ENCODE data around the gene ATP2C2.

DNA sequence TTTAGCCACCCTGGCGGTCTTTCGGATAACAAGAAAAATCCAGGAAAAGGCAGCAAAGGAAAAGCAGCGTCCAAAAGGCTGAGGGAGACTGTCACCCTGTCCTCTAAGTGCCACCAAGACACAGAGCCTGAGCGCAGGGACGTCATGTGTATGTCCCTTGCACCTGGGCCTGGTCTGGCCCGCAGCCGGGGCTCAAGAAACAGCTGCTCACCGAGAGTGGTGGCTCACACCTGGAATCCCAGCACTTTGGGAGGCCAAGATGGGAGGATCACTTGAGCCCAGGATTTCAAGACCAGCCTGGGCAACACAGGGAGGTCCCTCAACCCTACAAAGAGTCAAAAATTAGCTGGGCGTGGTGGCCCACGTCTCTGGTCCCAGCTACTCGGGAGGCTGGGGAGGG is 145.3 kb downstream of the ATP2C2 start:
- no peak for TF ChIP-seq TSHZ1 (tag by site-specific recombination; IDR thresholded peaks at IDR 0.05; ENCODE audit: borderline replicate concordance)
- TF ChIP-seq, protein P1, sequence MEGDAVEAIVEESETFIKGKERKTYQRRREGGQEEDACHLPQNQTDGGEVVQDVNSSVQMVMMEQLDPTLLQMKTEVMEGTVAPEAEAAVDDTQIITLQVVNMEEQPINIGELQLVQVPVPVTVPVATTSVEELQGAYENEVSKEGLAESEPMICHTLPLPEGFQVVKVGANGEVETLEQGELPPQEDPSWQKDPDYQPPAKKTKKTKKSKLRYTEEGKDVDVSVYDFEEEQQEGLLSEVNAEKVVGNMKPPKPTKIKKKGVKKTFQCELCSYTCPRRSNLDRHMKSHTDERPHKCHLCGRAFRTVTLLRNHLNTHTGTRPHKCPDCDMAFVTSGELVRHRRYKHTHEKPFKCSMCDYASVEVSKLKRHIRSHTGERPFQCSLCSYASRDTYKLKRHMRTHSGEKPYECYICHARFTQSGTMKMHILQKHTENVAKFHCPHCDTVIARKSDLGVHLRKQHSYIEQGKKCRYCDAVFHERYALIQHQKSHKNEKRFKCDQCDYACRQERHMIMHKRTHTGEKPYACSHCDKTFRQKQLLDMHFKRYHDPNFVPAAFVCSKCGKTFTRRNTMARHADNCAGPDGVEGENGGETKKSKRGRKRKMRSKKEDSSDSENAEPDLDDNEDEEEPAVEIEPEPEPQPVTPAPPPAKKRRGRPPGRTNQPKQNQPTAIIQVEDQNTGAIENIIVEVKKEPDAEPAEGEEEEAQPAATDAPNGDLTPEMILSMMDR (tag by site-specific recombination; IDR thresholded peaks at IDR 0.05), result no peak
- no peak for TF ChIP-seq GFI1B (tag by site-specific recombination; IDR thresholded peaks at IDR 0.05)
- no peak for TF ChIP-seq HOXD13 (CRISPR knock-in tag; IDR thresholded peaks at IDR 0.05; ENCODE audit: borderline replicate concordance)
- TF ChIP-seq ZNF121 (tag by site-specific recombination; IDR thresholded peaks at IDR 0.05), result no peak
- TF ChIP-seq HOXA7 (CRISPR knock-in tag; IDR thresholded peaks at IDR 0.05; ENCODE audit: borderline replicate concordance), result no peak
- no peak for TF ChIP-seq PATZ1 (tag by site-specific recombination; IDR thresholded peaks at IDR 0.05)
- TF ChIP-seq ZNF645 (tag by site-specific recombination; IDR thresholded peaks at IDR 0.05), result no peak
- TF ChIP-seq, protein P2, sequence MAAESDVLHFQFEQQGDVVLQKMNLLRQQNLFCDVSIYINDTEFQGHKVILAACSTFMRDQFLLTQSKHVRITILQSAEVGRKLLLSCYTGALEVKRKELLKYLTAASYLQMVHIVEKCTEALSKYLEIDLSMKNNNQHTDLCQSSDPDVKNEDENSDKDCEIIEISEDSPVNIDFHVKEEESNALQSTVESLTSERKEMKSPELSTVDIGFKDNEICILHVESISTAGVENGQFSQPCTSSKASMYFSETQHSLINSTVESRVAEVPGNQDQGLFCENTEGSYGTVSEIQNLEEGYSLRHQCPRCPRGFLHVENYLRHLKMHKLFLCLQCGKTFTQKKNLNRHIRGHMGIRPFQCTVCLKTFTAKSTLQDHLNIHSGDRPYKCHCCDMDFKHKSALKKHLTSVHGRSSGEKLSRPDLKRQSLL (tag by site-specific recombination; IDR thresholded peaks at IDR 0.05), result no peak
- TF ChIP-seq ZBTB8A (tag by site-specific recombination; IDR thresholded peaks at IDR 0.05), result no peak

All from HEK293 (cell line).